GM21367 (cell line): ENCODE data around the gene PLAA.
A peak's percentile ranks its signal among the peaks of the same experiment; 100 is the strongest.
"Not testable (repeated sequence)": the region's sequence is repeated elsewhere in the genome, so short reads cannot be mapped to it uniquely, and the experiment has no call there.

Source experiments
- ATAC-seq: cut with Tn5 transposase; IDR thresholded peaks from one replicate; pipeline ENCODE4 v1.9.1; 2021; ENCODE audit not compliant: unreplicated experiment

PLAA gene

GRCh38 chr9:26937816-26938371, 9.1 kb downstream of the PLAA start:
- no peak for ATAC-seq

- ATAC-seq = no peak
Observed at GRCh38 chr9:26935847-26936246, 11.2 kb downstream of the PLAA start.

DNA sequence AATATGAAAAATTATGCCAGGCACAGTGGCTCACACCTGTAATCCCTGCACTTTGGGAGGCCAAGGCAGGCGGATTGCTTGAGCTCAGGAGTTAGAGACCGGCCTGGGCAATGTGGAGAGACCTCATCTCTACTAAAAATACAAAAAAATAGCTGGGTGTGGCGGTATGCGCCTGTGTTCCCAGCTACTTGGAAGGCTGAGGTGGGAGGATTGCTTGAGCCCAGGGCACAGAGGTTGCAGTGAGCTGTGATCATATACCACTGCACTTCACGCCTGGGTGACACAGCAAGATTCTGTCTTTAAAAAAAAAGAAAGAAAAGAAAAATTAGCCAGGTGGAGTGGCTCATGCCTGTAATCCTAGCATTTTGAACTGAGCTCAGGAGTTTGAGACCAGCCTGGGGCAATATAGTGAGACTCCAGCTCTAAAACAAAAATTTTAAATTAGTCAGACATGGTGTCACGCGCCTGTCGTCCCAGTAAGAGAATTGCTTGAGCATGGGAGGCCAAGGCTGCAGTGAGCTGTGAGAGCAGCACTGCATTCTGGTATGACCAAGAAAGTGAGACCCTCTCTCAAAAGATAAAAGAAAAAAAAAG, 18.0 kb downstream of the PLAA start:
- no peak for ATAC-seq

- ATAC-seq = no peak
Observed at GRCh38 chr9:26925609-26926008, 21.4 kb downstream of the PLAA start.

- ATAC-seq = no peak
Observed at GRCh38 chr9:26919698-26920097, 27.3 kb downstream of the PLAA start.

- ATAC-seq = no peak
Observed at GRCh38 chr9:26913138-26913668, 33.8 kb downstream of the PLAA start.

DNA sequence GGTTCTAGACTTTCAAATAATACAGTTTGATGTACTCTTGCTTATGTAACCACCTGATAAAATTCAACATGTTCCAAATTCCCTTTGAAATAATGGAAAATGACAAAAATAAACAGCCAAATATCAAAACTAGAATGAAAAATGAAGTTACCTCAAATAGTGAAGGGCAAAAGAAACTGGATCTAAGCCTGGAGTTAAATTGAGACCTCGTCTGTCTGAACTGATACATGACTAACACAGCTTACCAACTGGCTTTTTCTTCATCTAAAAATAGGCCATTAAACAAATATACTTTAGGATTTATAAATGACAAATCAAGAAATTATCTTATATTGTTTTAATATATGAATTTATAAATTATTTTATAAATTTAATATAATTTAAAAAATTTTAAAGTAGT, 42.4 kb downstream of the PLAA start:
- no peak for ATAC-seq

DNA sequence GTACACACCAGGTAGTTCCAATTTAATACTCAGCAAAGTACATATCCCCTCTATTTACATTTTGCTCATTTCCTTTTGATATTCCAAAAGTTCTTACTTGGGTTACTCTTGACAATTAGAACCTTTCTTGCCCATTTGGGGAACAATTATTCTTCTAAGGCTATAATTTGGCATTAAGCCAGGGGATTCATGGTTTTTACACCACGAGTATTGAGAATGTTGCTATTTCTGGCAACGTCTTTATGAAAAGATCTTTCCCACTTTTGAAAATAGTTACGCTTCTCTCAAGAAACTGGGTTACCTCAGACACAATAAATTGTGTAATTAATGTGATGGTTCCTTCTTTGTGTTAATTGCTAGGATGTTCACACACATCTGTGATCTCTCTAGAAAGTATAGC, 43.0 kb downstream of the PLAA start:
- no peak for ATAC-seq

GRCh38 chr9:26893030-26893676, 53.9 kb downstream of the PLAA start:
- ATAC-seq = no peak

- peak; percentile 91 for ATAC-seq
Observed at GRCh38 chr9:26892251-26893029, 54.6 kb downstream of the PLAA start, which contains the start of gene CAAP1. Gene CAAP1 (minus strand): TSS chr9:26892802. CDS start chr9:26892715, 87 bp downstream.

DNA sequence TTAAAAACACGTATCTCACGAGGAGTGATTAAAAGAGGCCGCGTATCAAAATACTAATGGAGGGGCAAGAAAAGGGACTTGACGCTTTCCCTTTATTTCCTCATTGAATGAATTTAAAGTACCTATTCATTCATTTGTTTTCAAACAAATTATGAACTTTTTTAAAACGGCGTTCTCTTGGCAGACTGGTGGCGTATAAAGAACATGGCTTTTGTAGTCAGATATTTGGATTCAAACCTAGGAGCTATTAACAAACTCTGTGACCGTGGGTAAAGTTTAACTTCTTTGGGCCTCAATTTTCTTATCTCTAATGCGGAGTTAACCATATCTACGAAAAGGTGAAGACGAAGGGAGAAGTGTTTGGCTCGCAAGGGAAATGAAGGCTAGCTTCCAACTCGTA, 55.3 kb downstream of the PLAA start:
- peak; percentile 1 for ATAC-seq

GRCh38 chr9:26888271-26888670, 58.8 kb downstream of the PLAA start:
- no peak for ATAC-seq

GRCh38 chr9:26882154-26882553, 64.9 kb downstream of the PLAA start:
- ATAC-seq = no peak

GRCh38 chr9:26880262-26880661, 66.8 kb downstream of the PLAA start:
- no peak for ATAC-seq

GRCh38 chr9:26875155-26875554, 71.9 kb downstream of the PLAA start:
- ATAC-seq = not testable (repeated sequence)

- no peak for ATAC-seq
Observed at GRCh38 chr9:26870292-26870691, 76.8 kb downstream of the PLAA start.

- no peak for ATAC-seq
Observed at GRCh38 chr9:26863074-26863473, 84.0 kb downstream of the PLAA start.

DNA sequence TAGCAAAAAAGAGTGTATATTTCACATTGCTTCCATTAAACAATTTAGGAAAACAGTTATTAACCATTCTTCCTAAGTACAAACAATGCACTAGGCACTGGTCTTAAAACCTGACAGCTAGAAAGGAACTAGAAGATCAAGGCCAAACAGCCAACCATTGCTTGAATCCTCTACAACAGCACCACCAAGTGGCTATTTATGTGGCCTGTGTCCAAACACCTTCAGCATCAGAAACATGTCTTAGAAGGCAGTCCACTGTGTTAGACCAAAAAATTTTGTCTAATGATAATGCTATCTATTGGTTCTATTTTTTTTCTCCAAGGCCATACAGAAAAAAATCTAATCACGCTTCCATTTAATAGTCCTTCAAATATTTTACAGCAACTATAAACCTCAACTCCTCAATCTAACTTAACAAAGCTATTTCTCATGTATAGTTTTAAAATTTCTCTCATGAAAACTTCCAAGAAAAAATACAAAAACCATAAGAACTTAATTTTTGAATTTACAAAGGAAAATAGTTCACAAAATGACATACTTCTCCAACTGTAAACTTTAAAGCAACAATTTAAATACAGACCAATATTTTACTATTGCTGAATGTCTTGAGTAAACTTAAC, 90.5 kb downstream of the PLAA start:
- peak; percentile 87 for ATAC-seq
